Neural cell (in vitro differentiated cells): Measurements from ENCODE around the gene PTMS. TPM values are rescaled to one million over a fixed set of nuclear protein-coding genes. Genes with fewer than 3 reads are reported as not detected.

Experiments used
- H2AFZ ChIP-seq: fragments of 200-600, 300-800 bp; sonication (generic), shearing (Covaris generic); 2 replicates; pipeline ENCODE4 v1.6.0; 2014; ENCODE audit warnings: low read depth, mild to moderate bottlenecking, antibody characterized with exemption, low read length, moderate library complexity
- H3F3A ChIP-seq: fragments of 200-600 bp; shearing (Covaris generic); 2 replicates; pipeline ENCODE4 v1.6.1; 2016; ENCODE audit warnings: mild to moderate bottlenecking, moderate library complexity, mixed read lengths, antibody characterized with exemption, low read length; ENCODE audit not compliant: insufficient read depth, poor library complexity, severe bottlenecking
- H3K27ac ChIP-seq: fragments of 200-600, 300-800 bp; sonication (generic), shearing (Covaris generic); 2 replicates; pipeline ENCODE4 v1.5.1; 2014; ENCODE audit warnings: mild to moderate bottlenecking, low read length, moderate library complexity
- H3K27me3 ChIP-seq: fragments of 300-800, 200-600 bp; sonication (generic), shearing (Covaris generic); 2 replicates; pipeline ENCODE4 v1.6.0; 2014; ENCODE audit warnings: mild to moderate bottlenecking, low read depth, low read length, moderate library complexity; ENCODE audit not compliant: insufficient read depth
- H3K36me3 ChIP-seq: fragments of 300-800, 200-600 bp; sonication (generic), shearing (Covaris generic); 2 replicates; pipeline ENCODE4 v1.5.1; 2014; ENCODE audit warnings: mild to moderate bottlenecking, antibody characterized with exemption, low read length, moderate library complexity; ENCODE audit not compliant: insufficient read depth
- H3K4me2 ChIP-seq: fragments of 300-800, 200-600 bp; sonication (generic), shearing (Covaris generic); 2 replicates; pipeline ENCODE4 v1.6.0; 2014; ENCODE audit warnings: mild to moderate bottlenecking, low read length
- H3K4me3 ChIP-seq: fragments of 300-800, 200-600 bp; sonication (generic), shearing (Covaris generic); 2 replicates; pipeline ENCODE4 v1.5.1; 2014; ENCODE audit warnings: mild to moderate bottlenecking, low read length, moderate library complexity
- H3K79me2 ChIP-seq: fragments of 200-600 bp; shearing (Covaris generic); replicated peaks from 2 replicates; pipeline ENCODE4 v1.6.0; 2014; ENCODE audit warnings: mild to moderate bottlenecking, low read length, moderate library complexity; ENCODE audit not compliant: insufficient read depth
- H3K9ac ChIP-seq: fragments of 300-800, 200-600 bp; sonication (generic), shearing (Covaris generic); 2 replicates; pipeline ENCODE4 v1.6.1; 2016; ENCODE audit warnings: mild to moderate bottlenecking, low read length, mixed read lengths
- H3K9me2 ChIP-seq: fragments of 200-600 bp; shearing (Covaris generic); 2 replicates; pipeline ENCODE4 v1.6.1; 2016; ENCODE audit warnings: mild to moderate bottlenecking, low read length, mixed read lengths; ENCODE audit not compliant: insufficient read depth
- H3K9me3 ChIP-seq: fragments of 200-600, 300-800 bp; sonication (generic), shearing (Covaris generic); 2 replicates; pipeline ENCODE4 v1.6.1; 2016; ENCODE audit warnings: mild to moderate bottlenecking, mixed run types, low read length, moderate library complexity, mixed read lengths
- H4K20me1 ChIP-seq: fragments of 200-600 bp; shearing (Covaris generic); 2 replicates; pipeline ENCODE4 v1.6.1; 2016; ENCODE audit warnings: mild to moderate bottlenecking, mixed run types; ENCODE audit not compliant: insufficient read depth
- CTCF ChIP-seq: fragments of 450-650 bp; IDR thresholded peaks from 2 replicates; pipeline ENCODE4 v1.5.1; 2014; ENCODE audit warnings: antibody characterized with exemption, mild to moderate bottlenecking, moderate library complexity; ENCODE audit not compliant: poor library complexity, severe bottlenecking
- EP300 ChIP-seq: fragments of 450-650 bp; conservative IDR thresholded peaks from 2 replicates; pipeline ENCODE4 v1.6.1; 2014; ENCODE audit warnings: antibody characterized with exemption, mild to moderate bottlenecking, moderate library complexity; ENCODE audit not compliant: poor library complexity, severe bottlenecking
- EZH2 ChIP-seq: fragments of 200-600, 300-800 bp; shearing (Covaris generic), sonication (generic); IDR thresholded peaks from 2 replicates; pipeline ENCODE4 v1.6.1; 2014; ENCODE audit warnings: antibody characterized with exemption, low read length, borderline replicate concordance, mild to moderate bottlenecking; ENCODE audit not compliant: insufficient read depth, poor library complexity, severe bottlenecking
- MXI1 ChIP-seq: fragments of 450-650 bp; conservative IDR thresholded peaks from 2 replicates; pipeline ENCODE4 v1.6.1; 2014; ENCODE audit warnings: antibody characterized with exemption, mild to moderate bottlenecking; ENCODE audit not compliant: poor library complexity, severe bottlenecking
- POLR2AphosphoS5 ChIP-seq: IDR thresholded peaks from 2 replicates; pipeline ENCODE4 v1.6.1; 2012
- RAD21 ChIP-seq: fragments of 450-650 bp; conservative IDR thresholded peaks from 2 replicates; pipeline ENCODE4 v1.6.1; 2014; ENCODE audit warnings: antibody characterized with exemption, mild to moderate bottlenecking, moderate library complexity
- REST ChIP-seq: IDR thresholded peaks from 2 replicates; pipeline ENCODE4 v1.6.1; 2012; ENCODE audit warnings: borderline replicate concordance
- SMC3 ChIP-seq: fragments of 450-650 bp; conservative IDR thresholded peaks from 2 replicates; pipeline ENCODE4 v1.6.1; 2014; ENCODE audit warnings: antibody characterized with exemption, mild to moderate bottlenecking, moderate library complexity; ENCODE audit not compliant: poor library complexity
- TAF1 ChIP-seq: IDR thresholded peaks from 2 replicates; pipeline ENCODE4 v1.6.1; 2012; ENCODE audit warnings: low read depth
- polyA plus RNA-seq: library from polyadenylated mRNA; depleted of rRNA; stranded (reverse); fragments of >200 nt; gene quantifications from 2 replicates; pipeline ENCODE4 v1.2.3, GENCODE V29; 2014

The PTMS gene
- polyA plus RNA-seq, 1 donor from 2014 or later = 557 TPM

GRCh38 chr12:6767353-6768319 is 1.5 kb downstream of the PTMS start:
- Histone ChIP-seq H4K20me1 (peaks cover 33% of the 10 kb centered on the region), H3K27me3 (no peaks in the 10 kb centered on the region), H3F3A (peaks cover 10% of the 10 kb centered on the region), H3K4me2 (peak overlapping the region; percentile 74), H3K9me3 (no peaks in the 10 kb centered on the region), H3K4me3 (peak overlapping the region; percentile 87), H2AFZ (no peak overlapping the region), H3K9me2 (no peaks in the 10 kb centered on the region), H3K9ac (peak overlapping the region; percentile 99), H3K36me3 (peaks cover 4% of the 10 kb centered on the region), H3K27ac (peak overlapping the region; percentile 100), H3K79me2 (peaks cover 71% of the 10 kb centered on the region)
- TF ChIP-seq CTCF (no peak), MXI1 (peak; percentile 93), REST (peak; percentile 59), POLR2AphosphoS5 (peak; percentile 81), EP300 (no peak), SMC3 (peak; percentile 26), EZH2 (no peak), TAF1 (peak; percentile 26), RAD21 (peak; percentile 17)

DNA sequence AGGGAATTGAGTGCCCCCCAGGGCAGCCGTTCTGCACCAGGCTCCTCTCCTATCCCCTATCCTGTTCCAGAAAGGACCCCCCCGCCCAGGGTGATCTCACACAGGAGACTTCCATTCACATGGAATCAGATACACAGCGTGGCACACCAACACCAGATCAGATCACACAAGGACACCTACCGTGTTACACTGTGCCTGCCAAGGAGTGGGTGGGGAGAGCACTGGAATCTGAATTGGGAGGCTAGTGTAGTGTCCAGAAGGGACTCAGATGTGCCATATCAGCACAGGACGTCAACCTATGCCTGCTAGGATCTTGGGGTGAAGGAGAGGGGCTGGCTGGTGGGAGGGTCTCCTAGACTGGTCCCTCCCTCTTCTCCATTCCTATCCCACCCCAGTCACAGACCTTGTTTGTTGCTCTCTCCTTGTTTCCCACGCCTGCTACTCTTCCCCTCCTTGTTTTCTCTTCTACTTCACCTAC is 2.3 kb downstream of the PTMS start:
- peak overlapping the region; percentile 74 for H3K4me2 ChIP-seq
- H3K27ac ChIP-seq = peak overlapping the region; percentile 100
- H3K36me3 ChIP-seq = peaks cover 4% of the 10 kb centered on the region
- H3F3A ChIP-seq = peaks cover 10% of the 10 kb centered on the region
- no peaks in the 10 kb centered on the region for H3K9me2 ChIP-seq
- TF ChIP-seq POLR2AphosphoS5 (peak; percentile 68), CTCF (no peak), REST (no peak), TAF1 (no peak), SMC3 (no peak), EZH2 (no peak)
- peak overlapping the region; percentile 99 for H3K9ac ChIP-seq
- peak overlapping the region; percentile 87 for H3K4me3 ChIP-seq
- H4K20me1 ChIP-seq = peaks cover 33% of the 10 kb centered on the region
- peaks cover 63% of the 10 kb centered on the region for H3K79me2 ChIP-seq
- H2AFZ ChIP-seq = no peak overlapping the region
- H3K9me3 ChIP-seq = no peaks in the 10 kb centered on the region
- H3K27me3 ChIP-seq = no peaks in the 10 kb centered on the region
